Epithelial cell of esophagus (primary cell): ENCODE results near the gene GPR137B.
"Not testable (repeated sequence)": the region's sequence is repeated elsewhere in the genome, so short reads cannot be mapped to it uniquely, and the experiment has no call there.

Experiments
- DNase-seq: peaks from one replicate; pipeline ENCODE4 v3.0.0; 2010; ENCODE audit warnings: low read depth
- H3K4me3 ChIP-seq: 2 replicates; pipeline ENCODE4 v1.5.1; 2011; ENCODE audit warnings: mild to moderate bottlenecking, low read length, control low read depth
- TF ChIP-seq, protein P1 (sequence below): IDR thresholded peaks from 2 replicates; pipeline ENCODE4 v1.5.1; 2011; ENCODE audit warnings: low read depth, mild to moderate bottlenecking, low read length, control low read depth, inconsistent platforms; ENCODE audit not compliant: insufficient read depth; ENCODE audit errors: missing control alignments

The GPR137B gene

GRCh38 chr1:236179634-236180033, 37.3 kb downstream of the GPR137B start:
- no peak for DNase-seq
- TF ChIP-seq, protein P1, sequence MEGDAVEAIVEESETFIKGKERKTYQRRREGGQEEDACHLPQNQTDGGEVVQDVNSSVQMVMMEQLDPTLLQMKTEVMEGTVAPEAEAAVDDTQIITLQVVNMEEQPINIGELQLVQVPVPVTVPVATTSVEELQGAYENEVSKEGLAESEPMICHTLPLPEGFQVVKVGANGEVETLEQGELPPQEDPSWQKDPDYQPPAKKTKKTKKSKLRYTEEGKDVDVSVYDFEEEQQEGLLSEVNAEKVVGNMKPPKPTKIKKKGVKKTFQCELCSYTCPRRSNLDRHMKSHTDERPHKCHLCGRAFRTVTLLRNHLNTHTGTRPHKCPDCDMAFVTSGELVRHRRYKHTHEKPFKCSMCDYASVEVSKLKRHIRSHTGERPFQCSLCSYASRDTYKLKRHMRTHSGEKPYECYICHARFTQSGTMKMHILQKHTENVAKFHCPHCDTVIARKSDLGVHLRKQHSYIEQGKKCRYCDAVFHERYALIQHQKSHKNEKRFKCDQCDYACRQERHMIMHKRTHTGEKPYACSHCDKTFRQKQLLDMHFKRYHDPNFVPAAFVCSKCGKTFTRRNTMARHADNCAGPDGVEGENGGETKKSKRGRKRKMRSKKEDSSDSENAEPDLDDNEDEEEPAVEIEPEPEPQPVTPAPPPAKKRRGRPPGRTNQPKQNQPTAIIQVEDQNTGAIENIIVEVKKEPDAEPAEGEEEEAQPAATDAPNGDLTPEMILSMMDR: no peak
- no peak overlapping the region for H3K4me3 ChIP-seq

- peak; percentile 16 for DNase-seq
- no peak overlapping the region for H3K4me3 ChIP-seq
- TF ChIP-seq, protein P1: no peak
Measured at GRCh38 chr1:236181059-236181458, 38.7 kb downstream of the GPR137B start.

DNA sequence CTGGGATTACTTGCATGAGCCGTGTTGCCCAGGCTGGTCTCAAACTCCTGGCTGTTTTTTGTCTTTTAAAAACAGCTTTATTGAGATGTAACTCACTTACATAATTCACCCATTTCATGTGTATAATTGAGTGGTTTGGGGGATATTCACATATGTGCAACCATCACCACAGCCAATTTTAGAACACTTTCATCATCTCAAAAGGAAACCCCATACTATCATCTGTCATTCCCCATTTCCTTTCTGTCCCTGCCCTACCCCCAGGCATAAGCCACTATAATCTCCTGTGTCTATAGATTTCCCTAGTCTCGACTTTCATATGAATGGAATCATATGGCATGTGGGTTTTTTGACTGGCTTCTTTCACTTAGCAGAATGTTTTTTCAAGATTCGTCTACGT, 43.3 kb downstream of the GPR137B start:
- no peak overlapping the region for H3K4me3 ChIP-seq
- DNase-seq: no peak
- TF ChIP-seq, protein P1: no peak

DNA sequence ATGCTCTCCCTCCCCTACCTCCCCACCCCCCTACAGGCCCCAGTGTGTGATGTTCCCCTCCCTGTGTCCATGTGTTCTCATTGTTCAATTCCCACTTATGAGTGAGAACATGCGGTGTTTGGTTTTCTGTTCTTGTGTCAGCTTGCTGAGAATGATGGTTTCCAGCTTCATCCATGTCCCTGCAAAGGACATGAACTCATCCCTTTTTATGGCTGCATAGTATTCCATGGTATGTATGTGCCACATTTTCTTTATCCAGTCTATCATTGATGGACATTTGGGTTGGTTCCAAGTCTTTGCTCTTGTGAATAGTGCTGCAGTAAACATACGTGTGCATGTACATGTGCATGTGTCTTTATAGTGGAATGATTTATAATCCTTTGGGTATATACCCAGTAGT, 44.1 kb downstream of the GPR137B start:
- H3K4me3 ChIP-seq, DNase-seq: not testable (repeated sequence)

GRCh38 chr1:236188084-236188483, 45.7 kb downstream of the GPR137B start:
- DNase-seq, H3K4me3 ChIP-seq: not testable (repeated sequence)

DNA sequence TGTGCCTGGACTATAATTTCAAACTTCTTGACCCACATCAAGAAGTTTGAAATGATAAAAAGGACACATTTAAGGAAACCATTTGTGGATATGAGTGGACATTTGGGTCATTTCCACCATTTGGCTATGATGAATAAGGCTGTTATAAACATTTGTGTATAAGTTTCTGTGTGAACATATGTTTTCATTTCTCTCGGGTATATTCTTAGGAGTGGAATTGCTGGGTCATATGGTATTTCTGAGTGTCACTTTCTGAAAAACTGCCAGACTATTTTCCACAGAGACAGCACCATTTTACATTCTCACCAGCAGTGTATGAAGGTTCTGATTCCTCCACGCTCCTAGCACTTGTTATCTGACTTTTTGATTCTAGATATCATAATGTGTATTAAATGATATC, 50.8 kb downstream of the GPR137B start:
- H3K4me3 ChIP-seq: no peak overlapping the region
- TF ChIP-seq, protein P1: no peak
- DNase-seq: no peak

GRCh38 chr1:236200925-236201324, 58.6 kb downstream of the GPR137B start:
- no peak for DNase-seq
- TF ChIP-seq, protein P1: no peak
- H3K4me3 ChIP-seq: no peak overlapping the region

DNA sequence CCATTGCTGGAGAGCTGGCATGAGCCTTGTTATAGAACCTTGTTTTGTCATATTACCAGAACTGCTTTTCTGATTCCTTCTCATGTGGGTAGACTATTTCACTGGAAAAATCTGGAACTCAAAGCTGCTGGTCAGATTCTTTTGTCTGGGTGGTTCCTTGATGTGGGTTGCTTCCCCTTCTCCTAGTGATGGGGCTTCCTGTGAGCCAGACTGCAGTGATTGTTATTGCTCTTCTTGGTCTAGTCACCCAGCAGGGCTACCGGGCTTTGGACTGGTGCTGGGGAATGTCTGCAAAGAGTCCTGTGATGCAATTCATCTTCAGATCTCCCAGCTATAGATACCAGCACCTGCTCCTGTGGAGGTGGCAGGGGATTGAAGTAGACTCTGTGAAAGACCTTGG, 59.4 kb downstream of the GPR137B start:
- TF ChIP-seq, protein P1: no peak
- no peak for DNase-seq
- H3K4me3 ChIP-seq: no peak overlapping the region
